Endothelial cell of umbilical vein (primary cell): ENCODE measurements around the gene ADORA2B.

Experiments
- CTCF ChIP-seq, 2 donors: IDR thresholded peaks; 1 replicate in 1 of 2; 2 replicates in 1 of 2; pipeline ENCODE4 v1.5.1; 2011; ENCODE audit warnings: low read length in 2 of 2, mild to moderate bottlenecking in 2 of 2, moderate library complexity in 2 of 2, control low read depth in 1 of 2, inconsistent platforms in 1 of 2, low read depth in 1 of 2; ENCODE audit not compliant: insufficient read depth in 1 of 2; ENCODE audit errors: extremely low read depth in 1 of 2
- EZH2 ChIP-seq: IDR thresholded peaks from 2 replicates; pipeline ENCODE4 v1.6.1; 2012; ENCODE audit warnings: borderline replicate concordance, low read depth, mild to moderate bottlenecking, moderate library complexity, low read length, inconsistent platforms; ENCODE audit not compliant: severe bottlenecking
- FOS ChIP-seq: IDR thresholded peaks from 2 replicates; pipeline ENCODE4 v1.6.1; 2011; ENCODE audit warnings: mild to moderate bottlenecking, low read length, moderate library complexity, borderline replicate concordance; ENCODE audit not compliant: insufficient read depth
- GATA2 ChIP-seq: IDR thresholded peaks from 2 replicates; pipeline ENCODE4 v1.7.0; 2011; ENCODE audit warnings: low read depth, mild to moderate bottlenecking, moderate library complexity, mixed read lengths, low read length; ENCODE audit not compliant: insufficient read length, insufficient read depth
- JUN ChIP-seq: IDR thresholded peaks from 2 replicates; pipeline ENCODE4 v1.6.1; 2011; ENCODE audit warnings: borderline replicate concordance, low read depth; ENCODE audit not compliant: insufficient read length, insufficient read depth
- MAX ChIP-seq: IDR thresholded peaks from 2 replicates; pipeline ENCODE4 v1.6.1; 2011; ENCODE audit not compliant: insufficient read depth, insufficient read length
- MYC ChIP-seq: IDR thresholded peaks from one replicate; pipeline ENCODE4 v1.6.1; 2011; ENCODE audit warnings: mild to moderate bottlenecking, low read depth, low read length
- POLR2A ChIP-seq: IDR thresholded peaks from 2 replicates; pipeline ENCODE4 v1.6.1; 2012; ENCODE audit warnings: low read depth, mild to moderate bottlenecking, control low read depth, low read length
- POLR2AphosphoS5 ChIP-seq: IDR thresholded peaks from 2 replicates; pipeline ENCODE4 v1.6.1; 2012; ENCODE audit warnings: low read depth, mild to moderate bottlenecking, control low read depth, low read length, moderate library complexity; ENCODE audit not compliant: insufficient read depth

GRCh38 chr17:15918661-15919259, 26.2 kb upstream of the ADORA2B start:
- TF ChIP-seq CTCF (IDR thresholded peaks at IDR 0.05; ENCODE audit: extremely low read depth in 1 of 2, insufficient read depth in 1 of 2, low read depth in 1 of 2, low read length in 2 of 2) (no peak), EZH2 (no peak), JUN (no peak), POLR2A (no peak), MAX (no peak), GATA2 (no peak), POLR2AphosphoS5 (no peak), MYC (no peak), FOS (no peak)
